BLaER1 treated with 17β-estradiol and CSF1 and Interleukin-3, amounts not matched to agents 10 nM and 100 nM (cell line): Measurements from ENCODE around the gene ARL1.

Experiments
- H3K27ac ChIP-seq, 11 experiments: shearing (Covaris generic); formaldehyde crosslinking; 2 replicates each; pipeline ENCODE4 v1.8.1; 2022
- H3K27me3 ChIP-seq, 11 experiments: shearing (Covaris generic); formaldehyde crosslinking; 2 replicates each; pipeline ENCODE4 v1.8.1; 2022
- H3K36me3 ChIP-seq, 11 experiments: shearing (Covaris generic); formaldehyde crosslinking; 2 replicates each; pipeline ENCODE4 v1.8.1; 2022
- H3K4me1 ChIP-seq, 10 experiments: shearing (Covaris generic); formaldehyde crosslinking; 2 replicates each; pipeline ENCODE4 v1.8.1; 2022
- H3K4me2 ChIP-seq, 11 experiments: shearing (Covaris generic); formaldehyde crosslinking; 2 replicates each; pipeline ENCODE4 v1.8.1; 2022
- H3K4me3 ChIP-seq, 10 experiments: shearing (Covaris generic); formaldehyde crosslinking; 2 replicates each; pipeline ENCODE4 v1.8.1; 2022
- H3K9ac ChIP-seq, 11 experiments: shearing (Covaris generic); formaldehyde crosslinking; 2 replicates each; pipeline ENCODE4 v1.8.1; 2022
- H3K9me3 ChIP-seq, 11 experiments: shearing (Covaris generic); formaldehyde crosslinking; replicated peaks in 1 of 11; 2 replicates each; pipeline ENCODE4 v1.8.1; 2022
- H4K20me1 ChIP-seq, 11 experiments: shearing (Covaris generic); formaldehyde crosslinking; 2 replicates each; pipeline ENCODE4 v1.8.1; 2022
- Cebpa-rat ChIP-seq, 11 experiments: shearing (Covaris generic); IDR thresholded peaks; 2 replicates each; pipeline ENCODE4 v1.8.1; 2022

The ARL1 gene

DNA sequence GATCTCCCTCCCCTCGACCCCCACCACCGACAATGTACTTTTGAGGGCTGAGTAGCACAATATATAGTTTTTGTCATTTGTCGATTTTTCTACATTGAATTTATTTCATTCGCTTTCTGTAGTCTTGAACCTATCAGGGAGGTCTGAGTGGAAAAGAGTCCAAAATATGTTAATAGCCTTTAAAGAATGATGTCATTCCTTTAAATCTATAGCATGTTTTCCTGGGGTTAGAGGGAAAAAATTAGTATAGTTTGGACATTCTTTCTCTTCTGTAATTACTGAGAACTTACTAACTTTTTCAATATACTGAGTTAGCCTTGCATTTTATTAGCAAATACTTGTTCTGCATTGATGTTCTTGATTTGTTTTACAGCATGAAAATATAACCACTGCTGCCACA is 55.9 kb downstream of the ARL1 start:
- Histone ChIP-seq H3K9ac (no peak overlapping the region), H4K20me1 (no peaks in the 10 kb centered on the region), H3K4me3 (no peak overlapping the region), H3K27me3 (no peaks in the 10 kb centered on the region), H3K4me1 (peaks cover 0 to 7% (median 0%) of the 10 kb centered on the region in 10 experiments; a peak in 4 of 20 replicates), H3K4me2 (no peak overlapping the region), H3K9me3 (peaks cover 11 to 19% (median 14%) of the 10 kb centered on the region in 11 experiments; a peak in 21 of 22 replicates), H3K27ac (no peak overlapping the region), H3K36me3 (peaks cover 64 to 96% (median 90%) of the 10 kb centered on the region in 11 experiments)
- TF ChIP-seq Cebpa-rat (IDR thresholded peaks at IDR 0.05) = no peak

DNA sequence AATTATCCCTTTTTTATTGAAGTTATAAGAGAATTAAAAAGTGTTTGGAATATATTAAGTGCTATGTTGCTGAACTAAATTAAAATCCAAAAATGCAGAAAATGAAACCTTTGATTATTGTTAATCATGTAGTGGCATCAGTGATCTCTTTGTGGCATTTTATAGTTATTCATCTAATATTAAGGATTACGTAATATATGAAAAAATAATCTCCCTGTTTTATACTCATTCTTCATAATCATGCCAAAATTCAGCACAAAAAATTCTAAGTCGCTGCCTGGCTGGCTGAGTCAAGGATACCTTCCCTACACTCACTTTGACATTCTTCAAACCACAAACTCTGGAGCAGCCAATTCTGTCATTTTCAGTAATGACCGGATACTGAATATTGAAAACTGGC is 63.7 kb downstream of the ARL1 start:
- no peaks in the 10 kb centered on the region for H3K27me3 ChIP-seq
- peaks cover 55 to 100% (median 97%) of the 10 kb centered on the region in 11 experiments for H3K36me3 ChIP-seq
- no peak overlapping the region for H3K27ac ChIP-seq
- peaks cover 3 to 10% (median 5%) of the 10 kb centered on the region in 11 experiments; a peak in 18 of 22 replicates for H3K9me3 ChIP-seq
- no peak overlapping the region for H3K4me3 ChIP-seq
- peak in 3 of 11 experiments; percentile 15 to 60 (median 20); a peak in 2 of 22 replicates for TF ChIP-seq Cebpa-rat (IDR thresholded peaks at IDR 0.05)
- H3K4me1 ChIP-seq = no peaks in the 10 kb centered on the region
- H4K20me1 ChIP-seq = no peaks in the 10 kb centered on the region
- H3K9ac ChIP-seq = no peak overlapping the region
- no peak overlapping the region for H3K4me2 ChIP-seq
